Peyer's patch (tissue), 4 donors: Measurements from ENCODE around the gene SCAF1.

Experiments
- POLR2A ChIP-seq, 2 donors: fragments of 450-650 bp; IDR thresholded peaks; one replicate each; pipeline ENCODE4 v1.5.1; 2017; ENCODE audit warnings: antibody characterized with exemption in 2 of 2, mild to moderate bottlenecking in 2 of 2, moderate library complexity in 2 of 2
- TF ChIP-seq, protein P1 (sequence below), 6 experiments: fragments of 450-650 bp in 4 of 6; fragments of 200-600 bp in 2 of 6; sonication (generic) in 1 of 6; IDR thresholded peaks; one replicate each; pipeline ENCODE4 v1.5.1; 2017 to 2019; ENCODE audit warnings: antibody characterized with exemption in 6 of 6, mild to moderate bottlenecking in 3 of 6, moderate library complexity in 1 of 6

DNA sequence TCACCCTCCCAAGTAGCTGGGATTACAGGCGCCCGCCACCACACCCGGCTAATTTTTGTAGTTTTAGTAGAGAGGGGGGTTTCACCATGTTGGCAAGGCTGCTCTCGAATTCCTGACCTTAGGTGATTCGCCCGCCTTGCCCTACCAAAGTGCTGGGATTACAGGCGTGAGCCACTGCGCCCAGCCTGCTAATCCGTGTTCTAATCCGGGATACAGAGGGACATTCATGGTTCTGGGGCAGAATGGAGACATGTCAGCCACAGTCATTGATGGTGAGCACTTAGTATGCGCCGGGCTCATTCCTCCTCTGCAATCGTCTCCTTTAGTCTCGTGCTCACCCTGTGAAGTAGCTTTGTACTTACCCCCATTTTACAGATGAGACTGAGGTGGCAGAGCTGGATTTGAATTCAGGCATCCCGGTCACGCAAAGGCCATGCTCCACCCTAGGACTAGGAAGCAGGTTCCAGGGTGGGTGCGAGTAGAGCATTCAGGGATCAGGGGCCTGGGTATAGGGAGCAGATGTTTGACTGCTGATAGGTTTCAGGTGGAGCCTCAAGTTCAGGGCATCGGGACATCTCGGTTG is 10.3 kb upstream of the SCAF1 start:
- TF ChIP-seq, protein P1, sequence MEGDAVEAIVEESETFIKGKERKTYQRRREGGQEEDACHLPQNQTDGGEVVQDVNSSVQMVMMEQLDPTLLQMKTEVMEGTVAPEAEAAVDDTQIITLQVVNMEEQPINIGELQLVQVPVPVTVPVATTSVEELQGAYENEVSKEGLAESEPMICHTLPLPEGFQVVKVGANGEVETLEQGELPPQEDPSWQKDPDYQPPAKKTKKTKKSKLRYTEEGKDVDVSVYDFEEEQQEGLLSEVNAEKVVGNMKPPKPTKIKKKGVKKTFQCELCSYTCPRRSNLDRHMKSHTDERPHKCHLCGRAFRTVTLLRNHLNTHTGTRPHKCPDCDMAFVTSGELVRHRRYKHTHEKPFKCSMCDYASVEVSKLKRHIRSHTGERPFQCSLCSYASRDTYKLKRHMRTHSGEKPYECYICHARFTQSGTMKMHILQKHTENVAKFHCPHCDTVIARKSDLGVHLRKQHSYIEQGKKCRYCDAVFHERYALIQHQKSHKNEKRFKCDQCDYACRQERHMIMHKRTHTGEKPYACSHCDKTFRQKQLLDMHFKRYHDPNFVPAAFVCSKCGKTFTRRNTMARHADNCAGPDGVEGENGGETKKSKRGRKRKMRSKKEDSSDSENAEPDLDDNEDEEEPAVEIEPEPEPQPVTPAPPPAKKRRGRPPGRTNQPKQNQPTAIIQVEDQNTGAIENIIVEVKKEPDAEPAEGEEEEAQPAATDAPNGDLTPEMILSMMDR (IDR thresholded peaks at IDR 0.05) = no peak
- no peak for TF ChIP-seq POLR2A (IDR thresholded peaks at IDR 0.05)
